Uterus (tissue), 4 donors: ENCODE data around the gene GLIS1. TPM values are rescaled to one million over a fixed set of nuclear protein-coding genes. Genes with fewer than 3 reads are reported as not detected.

Experiments
- DNase-seq, 2 donors: peaks; one replicate each; pipeline ENCODE4 v3.0.0-alpha.2; 2019 to 2020
- H3K27ac ChIP-seq, 2 donors: fragments of 200-600 bp; sonication (generic); 1 replicate in 1 of 2; 2 replicates in 1 of 2; pipeline ENCODE4 v1.5.1; 2016 to 2018
- H3K27me3 ChIP-seq, 2 donors: fragments of 200-600 bp; sonication (generic); one replicate each; pipeline ENCODE4 v1.5.1; 2018 to 2019; ENCODE audit warnings: control low read depth in 1 of 2
- H3K36me3 ChIP-seq, 2 donors: fragments of 200-600 bp; sonication (generic); one replicate each; pipeline ENCODE4 v1.5.1; 2019; ENCODE audit warnings: control low read depth in 1 of 2
- H3K4me1 ChIP-seq, 2 donors: fragments of 200-600 bp; sonication (generic); one replicate each; pipeline ENCODE4 v1.5.1; 2018 to 2019; ENCODE audit warnings: control low read depth in 1 of 2
- H3K4me3 ChIP-seq, 2 donors: fragments of 200-600 bp; sonication (generic); 1 replicate in 1 of 2; 2 replicates in 1 of 2; pipeline ENCODE4 v1.5.1; 2018 to 2019; ENCODE audit warnings: mild to moderate bottlenecking in 1 of 2
- H3K9me3 ChIP-seq, 2 donors: fragments of 200-600 bp; sonication (generic); one replicate each; pipeline ENCODE4 v1.5.1; 2019; ENCODE audit warnings: control low read depth in 1 of 2
- POLR2A ChIP-seq, 2 donors: fragments of 450-650 bp; IDR thresholded peaks; one replicate each; pipeline ENCODE4 v1.6.1; 2016; ENCODE audit warnings: antibody characterized with exemption in 2 of 2, mild to moderate bottlenecking in 1 of 2, moderate library complexity in 1 of 2
- intact Hi-C: fragments of 100-400 bp; cut with DNase I; formaldehyde crosslinking; loops from one replicate; pipeline ENCODE4 v1.15.1; 2023; ENCODE audit warnings: low total_unique reads
- total RNA-seq, 4 donors: library from RNA; depleted of rRNA in 3 of 4; stranded (reverse); fragments of >200 nt in 3 of 4; gene quantifications; one replicate each; pipeline versions ENCODE4 v1.1.0 to v1.2.4, GENCODE V29; 2014 to 2023
- TF ChIP-seq, protein P1 (sequence below), 4 experiments: fragments of 200-600 bp in 2 of 4; fragments of 450-650 bp in 2 of 4; sonication (generic) in 2 of 4; IDR thresholded peaks; one replicate each; pipeline ENCODE4 v1.5.1; 2016 to 2019; ENCODE audit warnings: antibody characterized with exemption in 4 of 4, mild to moderate bottlenecking in 2 of 4, moderate library complexity in 1 of 4
- donor health status: DM: yes; HTN: yes; CAD: no.

The GLIS1 gene
- total RNA-seq, 4 donors from 2014 or later, result 0.21 to 1.0 TPM; not detected in 2

DNA sequence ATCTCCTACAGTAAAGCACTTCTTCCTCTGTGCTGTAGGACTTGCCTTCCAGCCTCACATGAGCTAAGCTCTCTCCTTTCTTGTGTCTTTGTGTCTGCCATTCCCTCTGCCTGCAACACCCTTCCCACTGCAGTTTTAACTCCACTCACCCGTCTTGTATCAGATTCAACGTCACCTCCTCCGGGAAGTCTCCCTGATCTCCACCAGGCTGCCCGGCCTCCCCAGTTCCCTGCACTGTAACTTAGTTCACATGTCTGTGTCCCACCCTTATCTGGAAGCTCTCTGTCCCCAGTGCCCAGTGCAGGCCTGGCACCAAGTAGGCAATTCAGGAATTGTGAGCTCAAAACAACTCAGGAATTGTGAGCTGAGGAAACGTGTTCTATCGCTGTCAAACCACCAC, 96.4 kb downstream of the GLIS1 start:
- no peaks in the 10 kb centered on the region for H3K27me3 ChIP-seq
- no peaks in the 10 kb centered on the region for H3K9me3 ChIP-seq
- peak in 1 of 2 donors; percentile 4 for DNase-seq
- no peaks in the 10 kb centered on the region for H3K36me3 ChIP-seq
- intact Hi-C loops, result no loop called here
- no peak overlapping the region for H3K27ac ChIP-seq
- TF ChIP-seq, protein P1, sequence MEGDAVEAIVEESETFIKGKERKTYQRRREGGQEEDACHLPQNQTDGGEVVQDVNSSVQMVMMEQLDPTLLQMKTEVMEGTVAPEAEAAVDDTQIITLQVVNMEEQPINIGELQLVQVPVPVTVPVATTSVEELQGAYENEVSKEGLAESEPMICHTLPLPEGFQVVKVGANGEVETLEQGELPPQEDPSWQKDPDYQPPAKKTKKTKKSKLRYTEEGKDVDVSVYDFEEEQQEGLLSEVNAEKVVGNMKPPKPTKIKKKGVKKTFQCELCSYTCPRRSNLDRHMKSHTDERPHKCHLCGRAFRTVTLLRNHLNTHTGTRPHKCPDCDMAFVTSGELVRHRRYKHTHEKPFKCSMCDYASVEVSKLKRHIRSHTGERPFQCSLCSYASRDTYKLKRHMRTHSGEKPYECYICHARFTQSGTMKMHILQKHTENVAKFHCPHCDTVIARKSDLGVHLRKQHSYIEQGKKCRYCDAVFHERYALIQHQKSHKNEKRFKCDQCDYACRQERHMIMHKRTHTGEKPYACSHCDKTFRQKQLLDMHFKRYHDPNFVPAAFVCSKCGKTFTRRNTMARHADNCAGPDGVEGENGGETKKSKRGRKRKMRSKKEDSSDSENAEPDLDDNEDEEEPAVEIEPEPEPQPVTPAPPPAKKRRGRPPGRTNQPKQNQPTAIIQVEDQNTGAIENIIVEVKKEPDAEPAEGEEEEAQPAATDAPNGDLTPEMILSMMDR (IDR thresholded peaks at IDR 0.05), result no peak
- TF ChIP-seq POLR2A (IDR thresholded peaks at IDR 0.05), result no peak
- no peaks in the 10 kb centered on the region for H3K4me1 ChIP-seq
- no peak overlapping the region for H3K4me3 ChIP-seq

DNA sequence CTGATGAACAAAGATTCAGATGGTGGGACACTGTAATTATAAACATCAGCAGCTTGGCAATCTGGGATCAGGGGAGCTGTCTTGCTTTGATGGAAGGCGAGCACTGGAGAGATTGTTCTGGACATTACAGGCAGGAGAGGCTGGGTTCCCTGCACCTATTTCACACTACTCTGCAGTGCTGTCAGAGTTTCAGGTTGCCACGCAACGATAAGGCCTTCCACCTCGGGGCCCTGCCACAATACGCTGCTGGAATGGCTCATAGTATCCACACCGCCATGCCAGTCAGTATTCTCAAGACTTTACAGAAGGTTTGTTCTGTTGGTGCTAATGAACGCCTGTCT, 96.8 kb downstream of the GLIS1 start:
- TF ChIP-seq POLR2A (IDR thresholded peaks at IDR 0.05), result no peak
- TF ChIP-seq, protein P1 (IDR thresholded peaks at IDR 0.05), result no peak
- DNase-seq, result peak in 1 of 2 donors; percentile 5
- H3K36me3 ChIP-seq, result no peaks in the 10 kb centered on the region
- intact Hi-C loops, result no loop called here
- H3K27me3 ChIP-seq, result no peaks in the 10 kb centered on the region
- no peak overlapping the region for H3K4me3 ChIP-seq
- H3K27ac ChIP-seq, result no peak overlapping the region
- H3K9me3 ChIP-seq, result no peaks in the 10 kb centered on the region
- H3K4me1 ChIP-seq, result no peaks in the 10 kb centered on the region

DNA sequence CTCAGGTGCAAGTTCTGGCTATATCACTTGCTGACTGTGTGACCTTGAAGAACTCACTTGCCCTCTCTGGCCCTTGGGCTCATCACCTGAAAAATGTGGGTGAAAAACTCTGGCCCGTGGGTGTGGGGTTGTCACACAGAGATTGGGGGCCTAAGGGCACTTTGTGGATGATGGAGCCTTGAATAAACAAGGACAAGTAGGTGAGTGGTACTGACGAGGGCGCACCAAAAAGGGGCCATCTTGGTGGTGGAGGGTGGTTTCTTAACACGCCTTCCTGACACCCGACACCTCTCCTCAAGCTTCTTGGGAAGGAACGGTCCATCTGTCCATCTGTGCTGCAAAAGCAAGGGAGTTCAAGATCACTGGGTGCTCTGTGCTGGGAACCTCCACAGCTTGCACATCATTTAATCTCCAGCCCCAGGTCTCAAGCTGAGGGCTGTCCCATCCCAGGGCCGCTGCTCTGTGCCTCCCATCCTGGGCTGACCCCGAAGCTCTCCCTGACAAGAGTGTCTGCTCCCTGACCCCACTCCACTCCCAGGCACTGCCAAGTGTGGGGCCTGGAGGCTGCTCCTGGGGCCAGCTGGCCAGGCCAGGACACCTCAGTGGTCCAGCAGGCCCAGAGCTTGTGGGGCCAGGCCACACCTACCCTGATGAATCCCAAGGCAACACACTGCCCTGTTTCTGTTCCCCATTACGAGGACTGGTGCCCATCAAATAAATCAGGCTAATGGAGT, 97.3 kb downstream of the GLIS1 start:
- Histone ChIP-seq H3K27me3 (no peaks in the 10 kb centered on the region), H3K9me3 (no peaks in the 10 kb centered on the region), H3K4me1 (no peaks in the 10 kb centered on the region), H3K4me3 (no peak overlapping the region), H3K36me3 (no peaks in the 10 kb centered on the region), H3K27ac (no peak overlapping the region)
- intact Hi-C loops, result no loop called here
- peak in 1 of 2 donors; percentile 8 for DNase-seq
- TF ChIP-seq, protein P1 (IDR thresholded peaks at IDR 0.05), result no peak
- no peak for TF ChIP-seq POLR2A (IDR thresholded peaks at IDR 0.05)

DNA sequence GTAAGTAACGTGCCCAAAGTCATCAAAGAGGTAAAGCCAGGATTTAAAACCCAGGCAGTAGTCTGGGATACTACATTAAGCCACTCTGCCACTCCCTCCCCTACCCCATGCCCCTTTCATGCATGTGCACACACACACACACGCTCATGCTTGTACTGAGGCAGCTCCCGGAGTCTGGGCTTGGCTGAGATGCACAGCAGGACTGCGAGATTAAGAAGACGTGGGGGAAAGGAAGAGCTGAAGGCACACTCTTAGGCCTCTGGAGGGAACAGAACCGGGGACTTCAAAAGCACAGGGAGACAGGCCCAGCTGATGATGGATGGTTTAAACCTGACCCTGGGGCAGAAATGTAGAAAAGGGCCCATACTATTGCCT, 98.3 kb downstream of the GLIS1 start:
- no peaks in the 10 kb centered on the region for H3K27me3 ChIP-seq
- DNase-seq, result no peak
- H3K9me3 ChIP-seq, result no peaks in the 10 kb centered on the region
- TF ChIP-seq, protein P1 (IDR thresholded peaks at IDR 0.05), result no peak
- TF ChIP-seq POLR2A (IDR thresholded peaks at IDR 0.05), result no peak
- no peak overlapping the region for H3K27ac ChIP-seq
- H3K36me3 ChIP-seq, result no peaks in the 10 kb centered on the region
- intact Hi-C loops, result no loop called here
- no peak overlapping the region for H3K4me3 ChIP-seq
- no peaks in the 10 kb centered on the region for H3K4me1 ChIP-seq

- no peak overlapping the region for H3K4me3 ChIP-seq
- no peaks in the 10 kb centered on the region for H3K4me1 ChIP-seq
- H3K27ac ChIP-seq, result no peak overlapping the region
- peak in 1 of 2 donors; percentile 5 for DNase-seq
- intact Hi-C loops, result no loop called here
- H3K9me3 ChIP-seq, result no peaks in the 10 kb centered on the region
- TF ChIP-seq, protein P1 (IDR thresholded peaks at IDR 0.05), result no peak
- TF ChIP-seq POLR2A (IDR thresholded peaks at IDR 0.05), result no peak
- H3K27me3 ChIP-seq, result no peaks in the 10 kb centered on the region
- H3K36me3 ChIP-seq, result no peaks in the 10 kb centered on the region
Observed at GRCh38 chr1:53639996-53640700, 98.8 kb downstream of the GLIS1 start.
